IMR-90 (cell line): Measurements from ENCODE around the gene NMUR1. TPM values are rescaled to one million over a fixed set of nuclear protein-coding genes. Genes with fewer than 3 reads are reported as not detected.

Source experiments
- ATAC-seq: fragments of 200-7000 bp; cut with Tn5 transposase; 2 replicates; pipeline ENCODE4 v1.9.1; 2020; ENCODE audit warnings: low read depth, mild to moderate bottlenecking, moderate library complexity
- BruUV-seq: library from RNA; stranded (reverse); fragments of 400-500 nt; replicated peaks from 2 replicates; lab custom pipeline; 2021; lab: Mats Ljungman, UMichigan
- CTCF ChIA-PET: fragments of 300-600 bp; formaldehyde crosslinking; extraction: SDS; loops from one replicate; lab custom pipeline; 2021; ENCODE audit warnings: antibody characterized with exemption; lab: Yijun Ruan, JAX
- POLR2A ChIA-PET: fragments of 300-600 bp; sonication (Branson Sonifier 250); formaldehyde crosslinking; loops from one replicate; lab custom pipeline; 2022; ENCODE audit warnings: antibody characterized with exemption; ENCODE audit not compliant: unreplicated experiment; lab: Charles Lee
- DNase-seq: peaks from one replicate; pipeline ENCODE4 v3.0.0; 2013
- H2AFZ ChIP-seq: replicated peaks from 2 replicates; pipeline ENCODE3; 2013; ENCODE audit warnings: low read length, mild to moderate bottlenecking; ENCODE audit not compliant: poor library complexity
- H2AK5ac ChIP-seq: 2 replicates; pipeline ENCODE4 v1.6.1; 2013; ENCODE audit warnings: low read depth, low read length, inconsistent platforms
- H2AK9ac ChIP-seq: replicated peaks from 2 replicates; pipeline ENCODE3; 2013; ENCODE audit warnings: mild to moderate bottlenecking, low read depth, low read length, moderate library complexity; ENCODE audit not compliant: poor library complexity
- H2BK120ac ChIP-seq: 2 replicates; pipeline ENCODE4 v1.6.1; 2013; ENCODE audit warnings: low read depth, low read length, inconsistent platforms
- H2BK15ac ChIP-seq: 3 replicates; pipeline ENCODE4 v1.6.1; 2013; ENCODE audit warnings: low read depth, low read length, inconsistent platforms
- H2BK20ac ChIP-seq: 2 replicates; pipeline ENCODE4 v1.6.1; 2013; ENCODE audit warnings: low read depth, mild to moderate bottlenecking, inconsistent platforms, low read length, moderate library complexity
- H2BK5ac ChIP-seq: 2 replicates; pipeline ENCODE4 v1.6.1; 2013; ENCODE audit warnings: mild to moderate bottlenecking, low read depth, low read length, inconsistent platforms; ENCODE audit not compliant: poor library complexity, severe bottlenecking
- H3K14ac ChIP-seq: replicated peaks from 2 replicates; pipeline ENCODE4 v1.6.1; 2013; ENCODE audit warnings: low read depth, low read length, inconsistent platforms
- H3K18ac ChIP-seq: 2 replicates; pipeline ENCODE4 v1.6.1; 2013; ENCODE audit warnings: low read depth, low read length, control low read depth
- H3K23ac ChIP-seq: 2 replicates; pipeline ENCODE4 v1.6.1; 2013; ENCODE audit warnings: low read depth, low read length, inconsistent platforms
- H3K27ac ChIP-seq: 2 replicates; pipeline ENCODE4 v1.5.1; 2013; ENCODE audit warnings: mild to moderate bottlenecking, control low read depth, low read length; ENCODE audit not compliant: insufficient read depth
- H3K27me3 ChIP-seq: 2 replicates; pipeline ENCODE4 v1.6.1; 2013; ENCODE audit warnings: low read length; ENCODE audit not compliant: control insufficient read depth, insufficient read depth
- H3K36me3 ChIP-seq: 2 replicates; pipeline ENCODE4 v1.6.1; 2013; ENCODE audit warnings: low read length, mixed read lengths; ENCODE audit not compliant: control insufficient read depth, insufficient read depth
- H3K4ac ChIP-seq: 2 replicates; pipeline ENCODE4 v1.6.1; 2013; ENCODE audit warnings: low read depth, low read length, inconsistent platforms
- H3K4me1 ChIP-seq: 2 replicates; pipeline ENCODE4 v1.6.1; 2013; ENCODE audit warnings: low read length, mixed read lengths; ENCODE audit not compliant: control insufficient read depth, insufficient read depth
- H3K4me2 ChIP-seq: 2 replicates; pipeline ENCODE4 v1.6.1; 2013; ENCODE audit warnings: low read depth, mild to moderate bottlenecking, control low read depth, low read length, moderate library complexity
- H3K4me3 ChIP-seq: 2 replicates; pipeline ENCODE4 v1.5.1; 2013; ENCODE audit warnings: low read depth, mild to moderate bottlenecking, control low read depth, low read length, moderate library complexity; ENCODE audit not compliant: insufficient read depth
- H3K56ac ChIP-seq: 2 replicates; pipeline ENCODE4 v1.6.1; 2013; ENCODE audit warnings: low read length, inconsistent platforms; ENCODE audit not compliant: insufficient read depth; ENCODE audit errors: extremely low read depth
- H3K79me1 ChIP-seq, 2 experiments: 2 replicates each; pipeline ENCODE4 v1.6.1; 2013; ENCODE audit warnings: low read length in 2 of 2, inconsistent platforms in 1 of 2, low read depth in 1 of 2
- H3K9ac ChIP-seq: 2 replicates; pipeline ENCODE4 v1.6.1; 2013; ENCODE audit warnings: low read depth, low read length, control low read depth
- H3K9me1 ChIP-seq: 2 replicates; pipeline ENCODE4 v1.6.1; 2013; ENCODE audit warnings: low read length, inconsistent platforms; ENCODE audit not compliant: insufficient read depth
- H3K9me3 ChIP-seq: 2 replicates; pipeline ENCODE4 v1.6.1; 2013; ENCODE audit warnings: low read length; ENCODE audit not compliant: control insufficient read depth, insufficient read depth
- H4K20me1 ChIP-seq: 2 replicates; pipeline ENCODE4 v1.6.1; 2013; ENCODE audit warnings: low read length, inconsistent platforms; ENCODE audit not compliant: insufficient read depth
- H4K5ac ChIP-seq: 2 replicates; pipeline ENCODE4 v1.6.1; 2013; ENCODE audit warnings: mild to moderate bottlenecking, low read depth, low read length, control low read depth
- H4K8ac ChIP-seq, 2 experiments: 2 replicates each; pipeline ENCODE4 v1.6.1; 2013; ENCODE audit warnings: low read depth in 2 of 2, low read length in 2 of 2, control low read depth in 1 of 2, inconsistent platforms in 1 of 2
- H4K91ac ChIP-seq: 2 replicates; pipeline ENCODE4 v1.6.1; 2013; ENCODE audit warnings: low read depth, low read length, inconsistent platforms; ENCODE audit not compliant: insufficient read depth
- BHLHE40 ChIP-seq: fragments of 150-350 bp; IDR thresholded peaks from 2 replicates; pipeline ENCODE4 v1.6.1; 2016; ENCODE audit warnings: mild to moderate bottlenecking, low read depth, low read length
- CEBPB ChIP-seq: IDR thresholded peaks from 2 replicates; pipeline ENCODE4 v1.6.1; 2012; ENCODE audit warnings: low read depth, low read length, improper control_type of control experiment
- CHD1 ChIP-seq: IDR thresholded peaks from 2 replicates; pipeline ENCODE4 v1.6.1; 2012; ENCODE audit warnings: low read depth, low read length, improper control_type of control experiment
- CTCF ChIP-seq: conservative IDR thresholded peaks from 2 replicates; pipeline ENCODE4 v1.5.1; 2012; ENCODE audit warnings: mild to moderate bottlenecking, low read depth, low read length, improper control_type of control experiment
- ELK1 ChIP-seq: fragments of 150-350 bp; IDR thresholded peaks from 2 replicates; pipeline ENCODE4 v1.6.1; 2016; ENCODE audit warnings: low read depth, mild to moderate bottlenecking, low read length, moderate library complexity, borderline replicate concordance
- MAFK ChIP-seq: IDR thresholded peaks from 2 replicates; pipeline ENCODE4 v1.6.1; 2012; ENCODE audit warnings: low read depth, low read length, improper control_type of control experiment
- MAZ ChIP-seq: IDR thresholded peaks from 2 replicates; pipeline ENCODE4 v1.6.1; 2012; ENCODE audit warnings: low read depth, mild to moderate bottlenecking, low read length, improper control_type of control experiment, moderate library complexity, borderline replicate concordance
- MXI1 ChIP-seq: IDR thresholded peaks from 2 replicates; pipeline ENCODE4 v1.6.1; 2012; ENCODE audit warnings: low read depth, mild to moderate bottlenecking, low read length, moderate library complexity, borderline replicate concordance
- NFE2L2 ChIP-seq: fragments of 150-350 bp; IDR thresholded peaks from 2 replicates; pipeline ENCODE4 v1.6.1; 2016; ENCODE audit warnings: low read depth, mild to moderate bottlenecking, low read length
- POLR2A ChIP-seq: IDR thresholded peaks from 2 replicates; pipeline ENCODE4 v1.6.1; 2012; ENCODE audit warnings: mild to moderate bottlenecking, low read depth, low read length
- RAD21 ChIP-seq: IDR thresholded peaks from 2 replicates; pipeline ENCODE4 v1.6.1; 2012; ENCODE audit warnings: low read length, improper control_type of control experiment
- RCOR1 ChIP-seq: IDR thresholded peaks from 2 replicates; pipeline ENCODE4 v1.6.1; 2012; ENCODE audit warnings: mild to moderate bottlenecking, low read length, improper control_type of control experiment; ENCODE audit not compliant: insufficient replicate concordance
- RFX5 ChIP-seq: IDR thresholded peaks from 2 replicates; pipeline ENCODE4 v1.8.0; 2012; ENCODE audit warnings: low read depth, mild to moderate bottlenecking, low read length, moderate library complexity
- SMC3 ChIP-seq: fragments of 150-350 bp; IDR thresholded peaks from 2 replicates; pipeline ENCODE4 v1.6.1; 2016; ENCODE audit warnings: low read depth, mild to moderate bottlenecking, antibody characterized with exemption, low read length, moderate library complexity
- USF2 ChIP-seq: fragments of 150-350 bp; IDR thresholded peaks from 2 replicates; pipeline ENCODE4 v1.6.1; 2017; ENCODE audit warnings: mild to moderate bottlenecking, antibody characterized with exemption, low read length, low read depth
- WGBS, 2 experiments: methylation state at CpG; one replicate each; pipeline versions ENCODE4 v1.1.5 to v1.1.7; 2013; ENCODE audit warnings: missing lambda C conversion rate in 2 of 2; ENCODE audit not compliant: insufficient read length in 1 of 2; ENCODE audit errors: extremely low coverage in 2 of 2; 5-methylcytosine and 5-hydroxymethylcytosine counted together
- dilution Hi-C: fragments of 300-500 bp; cut with HindIII; formaldehyde crosslinking; loops from one replicate; pipeline ENCODE4 v1.14.3; 2018; ENCODE audit warnings: low sequenced_read_pairs; ENCODE audit not compliant: unreplicated experiment
- in situ Hi-C: fragments of 300-500 bp; cut with MboI; formaldehyde crosslinking; loops from 3 replicates; pipeline ENCODE4 v1.14.3; 2019; ENCODE audit warnings: low sequenced_read_pairs, inconsistent platforms, mixed read lengths
- intact Hi-C: fragments of 100-400 bp; cut with micrococcal nuclease; formaldehyde crosslinking; loops from 2 replicates; pipeline ENCODE4 v1.10.0; 2022
- polyA plus RNA-seq, 3 experiments: library from polyadenylated mRNA; depleted of rRNA; stranded (reverse); fragments of >200 nt; gene quantifications; 2 replicates each; pipeline ENCODE4 v1.2.3, GENCODE V29; 2012; ENCODE audit warnings: low replicate concordance in 1 of 3
- total RNA-seq: library from RNA; depleted of rRNA; stranded (reverse); fragments of >200 nt; gene quantifications from 2 replicates; pipeline ENCODE4 v1.2.3, GENCODE V29; 2012

NMUR1 gene
- total and polyA plus RNA-seq, 2 of the 4 experiments (the other 2 are of a cell fraction) = not detected

GRCh38 chr2:231568785-231569435 is 38.7 kb upstream of the NMUR1 start:
- Histone ChIP-seq H2AK5ac (no peak overlapping the region), H3K4me1 (no peaks in the 10 kb centered on the region), H3K4ac (no peak overlapping the region), H3K18ac (no peak overlapping the region), H4K20me1 (no peaks in the 10 kb centered on the region), H3K9me1 (no peaks in the 10 kb centered on the region), H3K27ac (no peak overlapping the region), H2AK9ac (no peak overlapping the region), H3K23ac (no peak overlapping the region), H4K5ac (no peak overlapping the region), H3K79me1 (no peaks in the 10 kb centered on the region), H3K4me3 (no peak overlapping the region), H4K91ac (no peak overlapping the region), H2BK20ac (no peak overlapping the region), H3K56ac (no peak overlapping the region), H3K4me2 (no peak overlapping the region), H2BK120ac (no peak overlapping the region), H2AFZ (no peak overlapping the region), H3K36me3 (no peaks in the 10 kb centered on the region), H3K9ac (no peak overlapping the region), H4K8ac (no peak overlapping the region), H3K9me3 (no peaks in the 10 kb centered on the region), H2BK15ac (no peak overlapping the region), H3K27me3 (peaks cover 13% of the 10 kb centered on the region), H3K14ac (no peak overlapping the region), H2BK5ac (no peak overlapping the region)
- ATAC-seq = no peak
- no TSS peak for BruUV-seq
- DNase-seq = no peak
- dilution Hi-C loops (no loop called here), intact Hi-C loops (no loop called here), in situ Hi-C loops (no loop called here)
- CTCF ChIA-PET = no interaction called here
- TF ChIP-seq SMC3 = no peak
- no peak for TF ChIP-seq POLR2A
- no peak for TF ChIP-seq NFE2L2
- no peak for TF ChIP-seq BHLHE40
- TF ChIP-seq USF2 = no peak
- TF ChIP-seq MXI1 = no peak
- TF ChIP-seq ELK1 = no peak
- TF ChIP-seq RFX5 = no peak
- TF ChIP-seq CTCF = no peak
- TF ChIP-seq CHD1 = no peak
- TF ChIP-seq MAFK = no peak
- no peak for TF ChIP-seq MAZ
- no peak for TF ChIP-seq RCOR1
- no peak for TF ChIP-seq RAD21
- TF ChIP-seq CEBPB = no peak
- POLR2A ChIA-PET = no interaction called here
- WGBS, 2 experiments = no CpG with 5 or more reads among the region's 7 CpGs
